ENCODE data around the gene RANBP10. TPM values are rescaled to one million over a fixed set of nuclear protein-coding genes. Genes with fewer than 3 reads are reported as not detected.

Gene RANBP10
- total and polyA plus RNA-seq, 5 donors: 6.9 to 16.3 (median 11.6) TPM

GRCh38 chr16:67726106-67727034 lies 80.0 kb downstream of the RANBP10 start:
- WGBS: 86% methylated on average over 8 of the region's 8 CpGs
- peak; percentile 5 to 24 for ATAC-seq
- no peak overlapping the region for H3K27ac ChIP-seq (ENCODE audit: low read length)

GRCh38 chr16:67723911-67724305 lies 82.5 kb downstream of the RANBP10 start:
- H3K4me3 ChIP-seq (ENCODE audit: low read length): no peak overlapping the region
- H3K27me3 ChIP-seq (ENCODE audit: control insufficient read depth, insufficient read depth): no peaks in the 10 kb centered on the region
- WGBS: 90% methylated on average over 5 of the region's 5 CpGs
- no peak for ATAC-seq
- intact Hi-C loops (cut with DNase I): loop anchor here in 1 of 4 donors (10.0 kb wide), 1 partner anchor 51 kb away; no protein-coding TSS in a partner anchor
- no peaks in the 10 kb centered on the region for H3K9me3 ChIP-seq (ENCODE audit: control insufficient read depth, low read length)
- H3K27ac ChIP-seq (ENCODE audit: low read length): no peak overlapping the region
- H3K4me1 ChIP-seq (ENCODE audit: control insufficient read depth, insufficient read depth, low read length): no peaks in the 10 kb centered on the region
- DNase-seq: no peak

More at GRCh38 chr16:67726106-67727034, 80.0 kb downstream of the RANBP10 start:
- Histone ChIP-seq H3K9me3 (ENCODE audit: control insufficient read depth, low read length) (no peaks in the 10 kb centered on the region), H3K27me3 (ENCODE audit: control insufficient read depth, insufficient read depth) (no peaks in the 10 kb centered on the region), H3K4me3 (ENCODE audit: low read length) (no peak overlapping the region), H3K4me1 (ENCODE audit: control insufficient read depth, insufficient read depth, low read length) (no peaks in the 10 kb centered on the region)
- no peak for DNase-seq
- intact Hi-C loops (cut with DNase I): loop anchor here in 1 of 4 donors (10.0 kb wide), 1 partner anchor 48 kb away; no protein-coding TSS in a partner anchor

GRCh38 chr16:67723151-67723910 lies 83.0 kb downstream of the RANBP10 start:
- H3K9me3 ChIP-seq (ENCODE audit: control insufficient read depth, low read length): no peaks in the 10 kb centered on the region
- WGBS: 96% methylated on average over 5 of the region's 5 CpGs
- ATAC-seq (no peak), DNase-seq (no peak)
- H3K27me3 ChIP-seq (ENCODE audit: control insufficient read depth, insufficient read depth): no peaks in the 10 kb centered on the region
- H3K27ac ChIP-seq (ENCODE audit: low read length): no peak overlapping the region
- no peak overlapping the region for H3K4me3 ChIP-seq (ENCODE audit: low read length)
- intact Hi-C loops (cut with DNase I): loop anchor here in 1 of 4 donors (10.0 kb wide), 1 partner anchor 51 kb away; no protein-coding TSS in a partner anchor
- no peaks in the 10 kb centered on the region for H3K4me1 ChIP-seq (ENCODE audit: control insufficient read depth, insufficient read depth, low read length)

- intact Hi-C loops (cut with DNase I): loop anchor here in 1 of 4 donors (10.0 kb wide), 1 partner anchor 55 kb away; no protein-coding TSS in a partner anchor
- no peak for ATAC-seq
- Histone ChIP-seq H3K4me1 (ENCODE audit: control insufficient read depth, insufficient read depth, low read length) (no peaks in the 10 kb centered on the region), H3K27ac (ENCODE audit: low read length) (peak overlapping the region; percentile 91), H3K27me3 (ENCODE audit: control insufficient read depth, insufficient read depth) (no peaks in the 10 kb centered on the region), H3K4me3 (ENCODE audit: low read length) (peak overlapping the region; percentile 69), H3K9me3 (ENCODE audit: control insufficient read depth, low read length) (no peaks in the 10 kb centered on the region)
- no peak for DNase-seq
- WGBS: 23% methylated on average over 1 of the region's 1 CpG
These were observed 86.1 kb downstream of the RANBP10 start for GRCh38 chr16:67720236-67720635.

GRCh38 chr16:67719778-67720144 lies 86.6 kb downstream of the RANBP10 start:
- intact Hi-C loops (cut with DNase I): loop anchor here in 1 of 4 donors (10.0 kb wide), 1 partner anchor 55 kb away; no protein-coding TSS in a partner anchor
- WGBS: 1% methylated on average over 5 of the region's 5 CpGs
- Histone ChIP-seq H3K4me1 (ENCODE audit: control insufficient read depth, insufficient read depth, low read length) (no peaks in the 10 kb centered on the region), H3K27ac (ENCODE audit: low read length) (peak overlapping the region; percentile 91), H3K27me3 (ENCODE audit: control insufficient read depth, insufficient read depth) (no peaks in the 10 kb centered on the region), H3K9me3 (ENCODE audit: control insufficient read depth, low read length) (no peaks in the 10 kb centered on the region), H3K4me3 (ENCODE audit: low read length) (peak overlapping the region; percentile 69)
- DNase-seq (no peak), ATAC-seq (peak; percentile 74 to 77)

- intact Hi-C loops (cut with DNase I): no loop called here
- DNase-seq (peak; percentile 97 to 99 (median 98)), ATAC-seq (peak; percentile 98 to 99)
- Histone ChIP-seq H3K27me3 (ENCODE audit: control insufficient read depth, insufficient read depth) (no peaks in the 10 kb centered on the region), H3K4me1 (ENCODE audit: control insufficient read depth, insufficient read depth, low read length) (no peaks in the 10 kb centered on the region), H3K9me3 (ENCODE audit: control insufficient read depth, low read length) (no peaks in the 10 kb centered on the region), H3K27ac (ENCODE audit: low read length) (peak within 1 kb of the TSS; percentile 91), H3K4me3 (ENCODE audit: low read length) (peak within 1 kb of the TSS; percentile 69)
- under 1% methylated on average over 59 of the region's 59 CpGs for WGBS
These were observed 87.1 kb downstream of the RANBP10 start, which contains the start of gene GFOD2 for GRCh38 chr16:67719048-67719777. GFOD2 (minus strand) TSS chr16:67719316; CDS start chr16:67685715, 33,601 bp downstream.

GRCh38 chr16:67718668-67719047 lies 87.7 kb downstream of the RANBP10 start:
- peak overlapping the region; percentile 69 for H3K4me3 ChIP-seq (ENCODE audit: low read length)
- 2% methylated on average over 14 of the region's 14 CpGs for WGBS
- no peaks in the 10 kb centered on the region for H3K27me3 ChIP-seq (ENCODE audit: control insufficient read depth, insufficient read depth)
- DNase-seq (no peak), ATAC-seq (peak in 1 of 2 donors; percentile 9)
- H3K4me1 ChIP-seq (ENCODE audit: control insufficient read depth, insufficient read depth, low read length): no peaks in the 10 kb centered on the region
- H3K27ac ChIP-seq (ENCODE audit: low read length): no peak overlapping the region
- intact Hi-C loops (cut with DNase I): no loop called here
- no peaks in the 10 kb centered on the region for H3K9me3 ChIP-seq (ENCODE audit: control insufficient read depth, low read length)

GRCh38 chr16:67716097-67716496 lies 90.3 kb downstream of the RANBP10 start:
- DNase-seq (no peak), ATAC-seq (no peak)
- H3K4me1 ChIP-seq (ENCODE audit: control insufficient read depth, insufficient read depth, low read length): no peaks in the 10 kb centered on the region
- no peaks in the 10 kb centered on the region for H3K9me3 ChIP-seq (ENCODE audit: control insufficient read depth, low read length)
- WGBS: 92% methylated on average over 2 of the region's 2 CpGs
- no peak overlapping the region for H3K27ac ChIP-seq (ENCODE audit: low read length)
- H3K4me3 ChIP-seq (ENCODE audit: low read length): no peak overlapping the region
- intact Hi-C loops (cut with DNase I): no loop called here
- no peaks in the 10 kb centered on the region for H3K27me3 ChIP-seq (ENCODE audit: control insufficient read depth, insufficient read depth)

GRCh38 chr16:67714522-67714921 lies 91.8 kb downstream of the RANBP10 start:
- Histone ChIP-seq H3K27ac (ENCODE audit: low read length) (no peak overlapping the region), H3K4me1 (ENCODE audit: control insufficient read depth, insufficient read depth, low read length) (no peaks in the 10 kb centered on the region), H3K9me3 (ENCODE audit: control insufficient read depth, low read length) (no peaks in the 10 kb centered on the region), H3K27me3 (ENCODE audit: control insufficient read depth, insufficient read depth) (no peaks in the 10 kb centered on the region), H3K4me3 (ENCODE audit: low read length) (no peak overlapping the region)
- no peak for DNase-seq
- intact Hi-C loops (cut with DNase I): no loop called here
- no peak for ATAC-seq
- WGBS: 72% methylated on average over 1 of the region's 1 CpG

- DNase-seq (no peak), ATAC-seq (no peak)
- peaks cover 2% of the 10 kb centered on the region for H3K4me1 ChIP-seq (ENCODE audit: control insufficient read depth, insufficient read depth, low read length)
- intact Hi-C loops (cut with DNase I): no loop called here
- WGBS: 84% methylated on average over 5 of the region's 5 CpGs
- no peaks in the 10 kb centered on the region for H3K9me3 ChIP-seq (ENCODE audit: control insufficient read depth, low read length)
- H3K27ac ChIP-seq (ENCODE audit: low read length): no peak overlapping the region
- no peak overlapping the region for H3K4me3 ChIP-seq (ENCODE audit: low read length)
- H3K27me3 ChIP-seq (ENCODE audit: control insufficient read depth, insufficient read depth): no peaks in the 10 kb centered on the region
These were observed 92.6 kb downstream of the RANBP10 start for GRCh38 chr16:67713647-67714273.
